Muscle layer of duodenum (tissue), 2 donors: Measurements from ENCODE around the gene PSMC3IP.
"Not testable (repeated sequence)": the region's sequence is repeated elsewhere in the genome, so short reads cannot be mapped to it uniquely, and the experiment has no call there.

Experiments used
- H3K27ac ChIP-seq: one replicate; pipeline ENCODE4 v1.7.0; 2013; ENCODE audit warnings: mild to moderate bottlenecking, low read length
- H3K27me3 ChIP-seq: one replicate; pipeline ENCODE4 v1.7.0; 2013; ENCODE audit warnings: low read depth, mild to moderate bottlenecking, control low read depth, low read length
- H3K36me3 ChIP-seq, 2 donors: one replicate each; pipeline ENCODE4 v1.7.0; 2013; ENCODE audit warnings: low read length in 2 of 2, control low read depth in 1 of 2, mild to moderate bottlenecking in 1 of 2; ENCODE audit not compliant: insufficient read depth in 2 of 2, control insufficient read depth in 1 of 2
- H3K4me1 ChIP-seq, 2 donors: one replicate each; pipeline ENCODE4 v1.7.0; 2013; ENCODE audit warnings: low read length in 2 of 2, mild to moderate bottlenecking in 2 of 2, control low read depth in 1 of 2, moderate library complexity in 1 of 2; ENCODE audit not compliant: insufficient read depth in 2 of 2, control insufficient read depth in 1 of 2
- H3K4me3 ChIP-seq, 2 donors: one replicate each; pipeline ENCODE4 v1.7.0; 2013; ENCODE audit warnings: low read length in 2 of 2, low read depth in 1 of 2, mild to moderate bottlenecking in 1 of 2
- H3K9me3 ChIP-seq, 2 donors: one replicate each; pipeline ENCODE4 v1.7.0; 2013; ENCODE audit warnings: low read length in 2 of 2, control low read depth in 1 of 2, mild to moderate bottlenecking in 1 of 2; ENCODE audit not compliant: control insufficient read depth in 1 of 2
- donor health status: healthy.

Gene PSMC3IP

DNA sequence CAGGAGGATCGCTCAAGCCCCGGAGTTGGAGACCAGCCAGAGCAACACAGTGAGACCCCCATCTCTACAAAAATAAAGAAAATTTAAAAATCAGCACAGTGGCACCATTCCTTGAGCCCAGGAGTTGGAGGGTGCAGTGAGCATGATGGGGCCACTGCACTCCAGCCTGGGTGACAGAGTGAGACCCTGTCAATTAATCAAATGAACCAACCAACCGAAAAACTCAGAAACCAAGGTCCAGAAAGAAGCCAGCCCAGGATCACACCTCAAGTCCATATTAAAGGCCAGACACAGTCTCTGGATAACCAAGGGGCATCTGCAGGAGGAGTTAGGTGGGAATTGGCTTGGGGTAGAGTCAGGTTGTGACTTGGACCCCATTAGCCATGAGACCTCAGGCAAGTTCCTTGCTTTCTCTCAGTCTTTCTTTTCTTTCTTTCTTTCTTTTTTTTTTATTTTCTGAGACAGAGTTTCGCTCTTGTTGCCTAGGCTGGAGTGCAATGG lies 22.4 kb downstream of the PSMC3IP start:
- Histone ChIP-seq H3K4me3 (peak overlapping the region; percentile 63 to 82), H3K27me3 (no peaks in the 10 kb centered on the region), H3K27ac (peak overlapping the region; percentile 86), H3K9me3 (no peaks in the 10 kb centered on the region), H3K4me1 (peaks cover 0 to 20% of the 10 kb centered on the region in 2 donors), H3K36me3 (peaks cover 0 to 5% of the 10 kb centered on the region in 2 donors)

DNA sequence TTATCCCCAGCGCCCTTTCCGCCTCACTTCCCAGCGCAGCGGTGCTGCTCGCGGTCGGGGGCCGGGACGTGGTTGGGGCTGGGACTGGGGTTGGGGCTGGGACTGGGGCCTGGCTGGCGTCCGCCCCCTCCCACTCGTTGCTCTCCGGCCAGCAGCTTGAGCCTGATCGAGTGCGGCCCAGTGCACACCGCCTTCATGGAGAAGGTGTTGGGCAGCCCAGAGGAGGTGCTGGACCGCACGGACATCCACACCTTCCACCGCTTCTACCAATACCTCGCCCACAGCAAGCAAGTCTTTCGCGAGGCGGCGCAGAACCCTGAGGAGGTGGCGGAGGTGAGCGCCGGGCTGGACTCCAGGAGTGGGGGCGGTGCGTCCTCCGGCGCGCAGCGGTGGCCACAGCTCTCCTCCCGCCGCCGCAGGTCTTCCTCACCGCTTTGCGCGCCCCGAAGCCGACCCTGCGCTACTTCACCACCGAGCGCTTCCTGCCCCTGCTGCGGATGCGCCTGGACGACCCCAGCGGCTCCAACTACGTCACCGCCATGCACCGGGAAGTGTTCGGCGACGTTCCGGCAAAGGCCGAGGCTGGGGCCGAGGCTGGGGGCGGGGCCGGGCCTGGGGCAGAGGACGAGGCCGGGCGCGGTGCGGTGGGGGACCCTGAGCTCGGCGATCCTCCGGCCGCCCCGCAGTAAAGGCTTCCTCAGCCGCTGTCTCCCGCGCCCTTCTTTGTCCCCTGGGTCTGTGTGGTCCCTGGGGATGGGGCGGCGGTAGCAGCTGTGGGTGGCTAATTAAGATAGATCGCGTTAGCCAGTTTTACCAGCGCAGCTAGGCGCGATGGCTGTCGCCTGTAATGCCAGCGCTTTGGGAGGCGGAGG lies 23.0 kb downstream of the PSMC3IP start:
- Histone ChIP-seq H3K4me3 (peak overlapping the region; percentile 63 to 82), H3K27me3 (no peaks in the 10 kb centered on the region), H3K4me1 (peaks cover 0 to 20% of the 10 kb centered on the region in 2 donors), H3K27ac (peak overlapping the region; percentile 86), H3K9me3 (no peaks in the 10 kb centered on the region), H3K36me3 (peaks cover 0 to 5% of the 10 kb centered on the region in 2 donors)

DNA sequence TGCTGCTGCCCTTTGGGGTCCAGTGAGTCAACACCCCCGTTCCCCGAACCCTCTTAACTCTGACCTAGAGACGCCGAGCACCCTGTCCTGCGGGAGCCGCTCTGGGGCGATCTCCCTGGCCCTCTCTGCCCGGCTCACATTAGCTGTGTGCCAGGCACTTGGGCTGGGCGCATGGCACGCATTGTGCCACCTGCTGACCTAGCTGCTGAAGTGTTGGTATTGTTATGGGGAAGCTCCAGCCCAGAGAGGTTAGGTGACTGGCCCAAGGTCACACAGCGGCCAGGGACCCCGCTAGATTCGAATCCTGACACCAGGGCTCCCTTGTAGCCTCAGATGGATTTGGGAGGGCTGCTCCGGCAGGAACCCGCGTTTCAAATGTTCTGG lies 23.7 kb downstream of the PSMC3IP start:
- no peaks in the 10 kb centered on the region for H3K9me3 ChIP-seq
- no peaks in the 10 kb centered on the region for H3K27me3 ChIP-seq
- H3K4me1 ChIP-seq = peaks cover 0 to 20% of the 10 kb centered on the region in 2 donors
- H3K4me3 ChIP-seq = peak overlapping the region; percentile 63 to 82
- H3K27ac ChIP-seq = peak overlapping the region; percentile 86
- H3K36me3 ChIP-seq = peaks cover 0 to 5% of the 10 kb centered on the region in 2 donors

DNA sequence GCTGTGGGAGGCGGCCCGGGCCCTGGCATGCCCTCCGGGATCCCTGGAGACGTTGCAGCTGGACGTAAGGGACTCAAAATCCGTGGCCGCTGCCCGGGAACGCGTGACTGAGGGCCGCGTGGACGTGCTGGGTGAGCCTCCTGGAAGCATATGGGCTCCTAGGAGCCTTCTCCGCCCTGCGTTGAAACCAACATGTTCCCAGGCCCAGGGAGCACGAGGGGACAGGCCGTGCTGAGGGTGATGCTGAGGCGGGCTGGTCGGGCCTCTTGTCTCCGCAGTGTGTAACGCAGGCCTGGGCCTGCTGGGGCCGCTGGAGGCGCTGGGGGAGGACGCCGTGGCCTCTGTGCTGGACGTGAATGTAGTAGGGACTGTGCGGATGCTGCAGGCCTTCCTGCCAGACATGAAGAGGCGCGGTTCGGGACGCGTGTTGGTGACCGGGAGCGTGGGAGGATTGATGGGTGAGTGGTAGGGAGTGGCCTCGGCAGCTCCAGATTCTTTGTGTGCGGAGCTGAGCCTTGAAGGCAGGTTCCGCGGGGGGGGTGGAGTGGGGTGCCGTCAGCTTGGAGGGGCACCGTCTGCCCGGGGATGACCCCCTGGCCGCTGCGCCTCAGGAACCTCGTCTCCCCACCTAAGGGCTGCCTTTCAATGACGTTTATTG lies 24.2 kb downstream of the PSMC3IP start:
- H3K4me1 ChIP-seq = peaks cover 0 to 25% of the 10 kb centered on the region in 2 donors
- peak overlapping the region in 1 of 2 donors; percentile 82 for H3K4me3 ChIP-seq
- peaks cover 0 to 5% of the 10 kb centered on the region in 2 donors for H3K36me3 ChIP-seq
- no peaks in the 10 kb centered on the region for H3K27me3 ChIP-seq
- no peak overlapping the region for H3K27ac ChIP-seq
- H3K9me3 ChIP-seq = no peaks in the 10 kb centered on the region

DNA sequence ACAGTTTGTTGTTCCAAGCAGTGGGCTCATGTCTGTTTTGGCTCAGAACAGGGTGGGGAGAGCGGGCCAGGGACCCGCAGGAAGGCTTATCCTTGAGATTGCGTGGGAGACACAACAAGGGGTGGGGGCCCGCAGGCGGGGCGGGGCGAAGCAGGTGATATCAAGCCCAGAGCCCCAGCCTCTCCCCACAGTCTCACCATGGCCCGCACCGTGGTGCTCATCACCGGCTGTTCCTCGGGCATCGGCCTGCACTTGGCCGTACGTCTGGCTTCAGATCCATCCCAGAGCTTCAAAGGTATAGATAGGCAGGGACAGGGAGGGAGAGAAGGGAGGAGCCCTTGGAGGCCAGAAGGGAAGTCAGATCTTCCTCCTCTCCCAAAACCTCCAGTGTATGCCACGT lies 24.8 kb downstream of the PSMC3IP start, which contains the start of gene HSD17B1:
TSS of gene HSD17B1 (plus strand) at position 188 of the 400 bp plus-strand sequence. CDS start at position 199, 11 bp downstream.
- H3K27ac ChIP-seq = peak within 1 kb of the TSS; percentile 86
- H3K4me3 ChIP-seq = peak within 1 kb of the TSS in 1 of 2 donors; percentile 82
- not testable (repeated sequence) for H3K27me3 ChIP-seq, H3K9me3 ChIP-seq, H3K36me3 ChIP-seq
- H3K4me1 ChIP-seq = peaks cover 0 to 26% of the 10 kb centered on the region in 2 donors

DNA sequence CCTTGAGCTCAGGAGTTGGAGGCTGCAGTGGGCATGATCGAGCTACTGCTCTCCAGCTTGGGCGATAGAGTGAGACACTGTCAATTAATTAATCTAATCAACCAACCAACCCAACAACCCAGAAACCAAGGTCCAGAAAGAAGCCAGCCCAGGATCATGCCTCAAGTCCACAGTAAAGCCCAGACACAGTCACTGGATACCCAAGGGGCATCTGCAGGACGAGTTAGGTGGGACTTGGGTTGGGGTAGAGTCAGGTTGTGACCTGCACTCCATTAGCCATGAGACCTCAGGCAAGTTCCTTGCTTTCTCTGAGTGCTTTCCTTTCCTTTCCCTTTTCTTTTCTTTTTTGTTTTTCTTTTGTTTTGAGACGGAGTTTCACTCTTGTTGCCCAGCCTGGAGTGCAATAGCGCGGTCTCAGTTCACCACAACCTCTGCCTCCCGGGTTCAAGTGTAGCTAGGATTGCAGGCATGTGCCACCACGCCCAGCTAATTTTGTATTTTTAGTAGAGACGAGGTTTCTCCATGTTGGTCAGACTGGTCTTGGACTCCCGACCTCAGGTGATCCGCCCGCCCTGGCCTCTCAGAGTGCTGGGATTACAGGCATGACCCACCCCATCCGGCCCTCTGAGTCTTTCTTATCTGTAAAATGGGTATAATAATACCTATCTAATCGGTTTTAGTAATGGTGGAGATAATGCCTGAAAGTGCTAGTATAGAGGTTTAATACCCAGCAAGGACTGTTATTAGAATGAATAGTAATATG lies 28.4 kb downstream of the PSMC3IP start:
- peaks cover 0 to 16% of the 10 kb centered on the region in 2 donors for H3K4me1 ChIP-seq
- no peaks in the 10 kb centered on the region for H3K9me3 ChIP-seq
- peaks cover 0 to 6% of the 10 kb centered on the region in 2 donors for H3K36me3 ChIP-seq
- H3K27ac ChIP-seq = no peak overlapping the region
- H3K27me3 ChIP-seq = no peaks in the 10 kb centered on the region
- no peak overlapping the region for H3K4me3 ChIP-seq

DNA sequence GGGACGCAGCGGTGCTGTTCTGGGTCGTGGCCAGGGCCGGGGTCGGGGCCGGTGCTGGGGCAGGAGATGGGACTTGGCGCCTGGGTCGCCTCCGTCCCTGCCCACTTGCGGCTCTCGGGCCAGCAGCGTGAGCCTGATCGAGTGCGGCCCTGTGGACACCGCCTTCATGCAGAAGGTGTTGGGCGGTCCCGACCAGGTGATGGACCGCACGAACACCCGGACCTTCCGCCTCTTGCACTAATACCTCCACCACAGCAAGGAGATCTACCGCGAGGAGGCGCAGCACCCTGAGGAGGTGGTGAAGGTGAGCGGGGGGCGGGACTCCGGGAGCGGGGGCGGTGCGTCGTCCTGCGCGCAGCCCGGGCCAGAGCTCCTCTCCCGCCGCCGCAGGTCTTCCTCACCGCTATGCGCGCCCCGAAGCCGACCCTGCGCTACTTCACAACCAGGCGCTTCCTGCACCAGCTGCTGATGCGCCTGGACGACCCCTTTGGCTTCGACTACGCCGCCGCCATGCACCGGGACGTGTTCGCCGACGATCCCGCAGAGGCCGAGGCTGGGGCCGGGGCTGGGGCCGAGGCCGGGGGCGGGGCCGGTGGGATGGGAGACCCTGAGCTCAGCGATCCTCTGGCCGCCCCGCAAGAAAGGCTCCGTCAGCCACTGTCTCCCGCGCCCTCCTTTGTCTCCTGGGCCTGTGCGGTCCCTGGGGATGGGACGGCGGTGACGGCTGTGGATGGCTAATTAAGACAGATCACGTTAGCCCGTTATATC lies 29.3 kb downstream of the PSMC3IP start:
- peaks cover 5 to 16% of the 10 kb centered on the region in 2 donors for H3K36me3 ChIP-seq
- no peak overlapping the region for H3K27ac ChIP-seq
- H3K4me3 ChIP-seq = peak overlapping the region in 1 of 2 donors; percentile 36

DNA sequence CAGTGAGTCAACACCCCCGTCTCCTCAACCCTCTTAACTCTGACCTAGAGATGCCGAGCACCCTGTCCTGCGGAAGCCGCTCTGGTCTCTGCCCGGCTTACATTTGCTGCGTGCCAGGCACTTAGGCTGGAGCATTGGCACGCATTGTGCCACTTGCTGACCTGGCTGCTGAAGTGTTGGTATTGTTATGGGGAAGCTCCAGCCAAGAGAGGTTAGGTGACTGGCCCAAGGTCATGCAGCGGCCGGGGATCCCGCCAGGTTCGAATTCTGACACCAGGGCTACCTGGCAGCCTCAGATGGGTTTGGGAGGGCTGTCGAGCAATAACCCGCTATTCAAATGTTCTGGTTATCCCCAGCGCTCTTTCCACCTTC lies 29.8 kb downstream of the PSMC3IP start:
- Histone ChIP-seq H3K4me1 (peaks cover 0 to 6% of the 10 kb centered on the region in 2 donors), H3K9me3 (no peaks in the 10 kb centered on the region), H3K4me3 (no peak overlapping the region), H3K27me3 (no peaks in the 10 kb centered on the region), H3K36me3 (peaks cover 5 to 21% of the 10 kb centered on the region in 2 donors), H3K27ac (no peak overlapping the region)

More for the DNA sequence above, 29.3 kb downstream of the PSMC3IP start:
- H3K4me1 ChIP-seq = peaks cover 0 to 7% of the 10 kb centered on the region in 2 donors
- no peaks in the 10 kb centered on the region for H3K9me3 ChIP-seq
- H3K27me3 ChIP-seq = no peaks in the 10 kb centered on the region

DNA sequence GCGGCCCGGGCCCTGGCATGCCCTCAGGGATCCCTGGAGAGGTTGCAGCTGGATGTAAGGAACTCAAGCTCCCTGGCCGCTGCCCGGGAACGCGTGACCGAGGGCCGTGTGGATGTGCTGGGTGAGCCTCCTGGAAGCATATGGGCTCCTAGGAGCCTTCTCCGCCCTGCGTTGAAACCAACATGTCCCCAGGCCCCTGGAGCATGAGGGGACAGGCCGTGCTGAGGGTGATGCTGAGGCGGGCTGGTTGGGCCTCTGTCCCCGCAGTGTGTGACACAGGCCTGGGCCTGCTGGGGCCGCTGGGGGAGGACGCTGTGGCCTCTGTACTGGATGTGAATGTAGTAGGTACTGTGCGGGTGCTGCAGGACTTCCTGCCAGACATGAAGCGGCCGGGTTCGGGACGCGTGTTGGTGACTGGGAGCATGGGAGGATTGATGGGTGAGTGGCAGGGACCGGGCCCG lies 30.5 kb downstream of the PSMC3IP start:
- Histone ChIP-seq H3K4me3 (no peak overlapping the region), H3K27me3 (no peaks in the 10 kb centered on the region), H3K4me1 (peaks cover 0 to 6% of the 10 kb centered on the region in 2 donors), H3K36me3 (peaks cover 5 to 20% of the 10 kb centered on the region in 2 donors), H3K9me3 (no peaks in the 10 kb centered on the region), H3K27ac (no peak overlapping the region)

DNA sequence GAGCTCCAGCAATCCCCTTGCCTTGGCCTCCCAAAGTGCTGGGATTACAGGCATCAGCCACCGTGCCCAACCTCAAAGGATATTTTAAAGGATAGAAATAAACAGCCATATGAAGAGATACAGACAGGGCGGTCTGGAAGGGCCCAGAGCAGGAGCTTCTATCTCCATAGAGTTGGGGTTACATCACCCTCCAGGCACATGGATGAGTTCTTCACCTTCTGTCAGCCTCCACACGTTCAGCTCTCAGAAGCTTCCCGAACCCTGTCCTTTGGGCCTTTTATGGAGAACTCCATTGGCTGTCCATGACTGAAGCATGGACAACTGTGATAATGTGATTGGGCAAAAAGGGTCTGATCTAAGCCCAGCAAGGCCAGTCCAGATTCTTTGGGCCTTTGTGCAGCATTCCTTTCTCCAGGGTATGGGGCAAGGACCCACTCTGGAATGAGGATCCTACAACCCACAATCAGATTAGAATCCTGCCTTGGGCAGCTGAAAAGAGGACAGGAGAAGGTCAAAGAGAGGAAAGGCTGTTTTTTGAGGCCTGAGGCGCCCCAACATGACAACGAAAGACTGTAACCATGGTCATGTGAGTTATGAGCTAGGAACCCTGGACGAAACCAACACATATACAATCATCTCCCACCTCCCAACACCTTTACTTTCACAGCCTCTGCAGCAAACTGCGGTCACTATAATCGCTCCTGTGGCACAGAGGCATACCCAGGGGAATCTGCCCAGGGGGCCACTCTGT lies 31.6 kb downstream of the PSMC3IP start:
- not testable (repeated sequence) for H3K27ac ChIP-seq, H3K9me3 ChIP-seq, H3K4me1 ChIP-seq, H3K27me3 ChIP-seq, H3K4me3 ChIP-seq
- H3K36me3 ChIP-seq = peaks cover 5 to 28% of the 10 kb centered on the region in 2 donors
